NOMO-1 treated with DMSO at 0.1 percent for 48 hours (cell line): ENCODE data around the gene MAD1L1.

Experiments
- DNase-seq: peaks from one replicate; lab custom pipeline; 2025; ENCODE audit not compliant: unreplicated experiment; lab: John Stamatoyannopoulos, UW

The MAD1L1 gene

GRCh38 chr7:1857487-1858421 is 375.0 kb downstream of the MAD1L1 start:
- DNase-seq = no peak

GRCh38 chr7:1856888-1857441 is 375.8 kb downstream of the MAD1L1 start:
- no peak for DNase-seq

- DNase-seq = no peak
Observed at GRCh38 chr7:1856161-1856887, 376.4 kb downstream of the MAD1L1 start.

- DNase-seq = no peak
Observed at GRCh38 chr7:1855725-1856160, 377.0 kb downstream of the MAD1L1 start.

GRCh38 chr7:1854866-1855724 is 377.6 kb downstream of the MAD1L1 start:
- DNase-seq = no peak

GRCh38 chr7:1853986-1854865 is 378.5 kb downstream of the MAD1L1 start:
- no peak for DNase-seq

- no peak for DNase-seq
Observed at GRCh38 chr7:1853431-1853985, 379.2 kb downstream of the MAD1L1 start.

- DNase-seq = no peak
Observed at GRCh38 chr7:1852517-1853430, 380.0 kb downstream of the MAD1L1 start.

GRCh38 chr7:1851721-1852516 is 380.8 kb downstream of the MAD1L1 start:
- no peak for DNase-seq

- no peak for DNase-seq
Observed at GRCh38 chr7:1850976-1851571, 381.7 kb downstream of the MAD1L1 start.

GRCh38 chr7:1850111-1850975 is 382.4 kb downstream of the MAD1L1 start:
- DNase-seq = no peak

GRCh38 chr7:1849351-1850041 is 383.2 kb downstream of the MAD1L1 start:
- DNase-seq = no peak

GRCh38 chr7:1848911-1849311 is 383.8 kb downstream of the MAD1L1 start:
- no peak for DNase-seq

GRCh38 chr7:1848013-1848640 is 384.6 kb downstream of the MAD1L1 start:
- no peak for DNase-seq

- DNase-seq = no peak
Observed at GRCh38 chr7:1847260-1848001, 385.3 kb downstream of the MAD1L1 start.
